Measurements from ENCODE around the gene DOCK4.

The DOCK4 gene

DNA sequence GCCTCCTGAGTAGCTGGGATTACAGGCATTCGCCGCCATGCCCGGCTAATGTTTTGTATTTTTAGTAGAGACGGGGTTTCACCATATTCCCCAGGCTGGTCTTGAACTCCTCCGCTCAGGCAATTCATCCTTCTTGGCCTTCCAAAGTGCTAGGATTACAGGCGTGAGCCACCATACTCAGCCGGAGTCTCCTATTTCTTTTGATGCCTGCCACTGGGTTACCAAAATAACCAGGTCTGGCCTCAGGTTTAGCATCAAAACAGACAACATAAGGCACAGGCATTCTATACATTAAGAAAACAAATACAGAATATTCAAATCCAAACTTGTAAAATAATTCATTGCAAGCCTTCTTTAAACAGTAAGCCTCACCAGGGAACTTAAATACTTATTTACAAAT lies 354.1 kb downstream of the DOCK4 start:
- no peaks in the 10 kb centered on the region for H3K36me3 ChIP-seq (ENCODE audit: control insufficient read depth, insufficient read depth, low read length)

DNA sequence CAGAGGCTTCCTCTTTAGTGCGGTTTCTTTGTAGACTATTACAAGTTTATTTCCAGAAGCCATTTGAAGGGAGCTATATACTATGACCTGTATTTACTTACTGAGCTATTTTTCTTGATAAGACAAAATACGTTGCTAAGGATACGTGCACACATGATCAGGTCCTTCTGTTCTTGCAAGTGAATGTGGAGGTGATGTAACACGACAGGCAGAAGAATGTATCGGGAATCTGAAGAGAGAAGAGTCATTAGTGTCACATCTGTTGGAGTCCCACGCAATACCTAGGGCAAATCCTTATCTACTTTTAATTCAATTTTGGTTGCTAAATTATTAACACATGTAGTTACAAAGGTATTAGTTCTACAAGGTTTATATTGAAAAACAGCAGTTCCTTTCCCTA lies 359.3 kb downstream of the DOCK4 start:
- Histone ChIP-seq H3K9me3 (ENCODE audit: control insufficient read depth, insufficient read depth, low read length) (no peaks in the 10 kb centered on the region; the same call in 1 of the 2 replicates), H3K27ac (ENCODE audit: low read length) (no peak overlapping the region), H3K4me1 (ENCODE audit: control insufficient read depth, insufficient read depth, low read length) (0 out of 2 replicates have a peak, but pooled peaks cover 2% of the 10 kb centered on the region), H3K36me3 (ENCODE audit: control insufficient read depth, insufficient read depth, low read length) (no peaks in the 10 kb centered on the region), H3K27me3 (ENCODE audit: control insufficient read depth, insufficient read depth, low read length) (no peaks in the 10 kb centered on the region), H3K4me3 (ENCODE audit: low read length) (no peak overlapping the region)
- WGBS (ENCODE audit: insufficient coverage, insufficient read length), result no CpG with 5 or more reads among the region's 6 CpGs
- DNase-seq (ENCODE audit: low read depth, low spot score), result no peak

More for the DNA sequence above, 354.1 kb downstream of the DOCK4 start:
- Histone ChIP-seq H3K4me1 (ENCODE audit: control insufficient read depth, insufficient read depth, low read length) (0 out of 2 replicates have a peak, but pooled peaks cover 4% of the 10 kb centered on the region), H3K4me3 (ENCODE audit: low read length) (no peak overlapping the region), H3K27ac (ENCODE audit: low read length) (no peak overlapping the region), H3K27me3 (ENCODE audit: control insufficient read depth, insufficient read depth, low read length) (no peaks in the 10 kb centered on the region), H3K9me3 (ENCODE audit: control insufficient read depth, insufficient read depth, low read length) (no peaks in the 10 kb centered on the region; the same call in 1 of the 2 replicates)
- no peak for DNase-seq (ENCODE audit: low read depth, low spot score)
- WGBS (ENCODE audit: insufficient coverage, insufficient read length), result no CpG with 5 or more reads among the region's 7 CpGs

DNA sequence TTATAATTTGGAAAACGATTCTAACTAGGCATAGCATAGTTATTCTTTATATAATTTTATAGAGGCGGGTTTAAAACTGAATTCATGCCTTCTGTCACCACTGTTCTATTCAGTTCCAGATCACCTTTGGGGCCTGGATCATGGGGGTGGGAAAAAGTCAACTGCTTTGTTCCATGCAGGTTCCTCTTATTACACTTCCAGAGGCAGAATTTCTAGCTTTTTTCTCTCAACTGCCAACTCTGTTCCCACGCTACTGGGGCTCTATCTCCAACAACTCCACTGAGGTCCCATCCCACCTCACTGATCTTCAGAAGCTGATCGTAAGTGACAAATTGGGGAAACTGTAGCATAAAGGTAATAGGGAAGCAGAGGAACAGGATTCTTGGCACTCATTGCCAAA lies 360.3 kb downstream of the DOCK4 start:
- no peak for DNase-seq (ENCODE audit: low read depth, low spot score)
- Histone ChIP-seq H3K9me3 (ENCODE audit: control insufficient read depth, insufficient read depth, low read length) (no peaks in the 10 kb centered on the region; the same call in 1 of the 2 replicates), H3K4me3 (ENCODE audit: low read length) (no peak overlapping the region), H3K4me1 (ENCODE audit: control insufficient read depth, insufficient read depth, low read length) (0 out of 2 replicates have a peak, but pooled peaks cover 2% of the 10 kb centered on the region), H3K36me3 (ENCODE audit: control insufficient read depth, insufficient read depth, low read length) (no peaks in the 10 kb centered on the region), H3K27ac (ENCODE audit: low read length) (no peak overlapping the region), H3K27me3 (ENCODE audit: control insufficient read depth, insufficient read depth, low read length) (no peaks in the 10 kb centered on the region)
- WGBS (ENCODE audit: insufficient coverage, insufficient read length), result no CpG with 5 or more reads among the region's 4 CpGs

DNA sequence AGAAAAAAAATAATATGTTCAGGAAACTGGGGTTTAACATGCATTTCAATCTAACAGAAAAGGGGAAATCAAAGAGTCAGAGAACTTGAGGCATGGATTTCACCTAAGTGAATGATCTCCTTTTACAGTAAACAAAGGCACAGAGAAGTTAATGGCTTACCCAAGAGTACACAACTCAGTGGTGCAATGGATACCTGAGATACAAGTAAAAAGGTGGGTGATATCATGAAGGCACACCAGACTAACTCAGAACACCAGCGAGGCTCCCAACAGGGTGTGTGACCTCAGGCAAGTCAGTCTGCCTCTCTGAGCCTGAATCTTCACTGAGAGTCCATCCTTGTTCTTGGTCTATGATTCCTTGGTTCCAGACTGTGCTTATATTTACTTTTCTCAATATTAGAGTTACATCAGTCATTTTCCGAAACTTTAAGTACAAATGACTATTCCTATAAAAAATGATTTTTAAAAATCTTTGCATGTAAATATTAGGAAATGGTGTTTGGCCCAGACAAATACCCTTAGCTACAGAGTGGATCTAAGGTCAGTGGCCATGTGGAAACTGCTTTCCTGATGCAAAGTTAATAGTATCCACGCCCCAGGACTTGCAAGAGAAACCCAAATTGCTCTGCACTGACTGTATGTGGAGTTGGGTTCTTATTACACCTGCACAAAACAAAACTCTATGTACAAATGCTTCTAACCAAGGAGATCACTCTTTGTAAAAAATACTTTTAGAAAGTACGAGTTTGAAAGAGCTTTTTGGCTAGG lies 361.1 kb downstream of the DOCK4 start:
- Histone ChIP-seq H3K4me3 (ENCODE audit: low read length) (no peak overlapping the region), H3K27ac (ENCODE audit: low read length) (no peak overlapping the region), H3K4me1 (ENCODE audit: control insufficient read depth, insufficient read depth, low read length) (0 out of 2 replicates have a peak, but pooled peaks cover 2% of the 10 kb centered on the region), H3K36me3 (ENCODE audit: control insufficient read depth, insufficient read depth, low read length) (no peaks in the 10 kb centered on the region), H3K27me3 (ENCODE audit: control insufficient read depth, insufficient read depth, low read length) (no peaks in the 10 kb centered on the region), H3K9me3 (ENCODE audit: control insufficient read depth, insufficient read depth, low read length) (no peaks in the 10 kb centered on the region; the same call in 1 of the 2 replicates)
- no peak for DNase-seq (ENCODE audit: low read depth, low spot score)
- no CpG with 5 or more reads among the region's 4 CpGs for WGBS (ENCODE audit: insufficient coverage, insufficient read length)

DNA sequence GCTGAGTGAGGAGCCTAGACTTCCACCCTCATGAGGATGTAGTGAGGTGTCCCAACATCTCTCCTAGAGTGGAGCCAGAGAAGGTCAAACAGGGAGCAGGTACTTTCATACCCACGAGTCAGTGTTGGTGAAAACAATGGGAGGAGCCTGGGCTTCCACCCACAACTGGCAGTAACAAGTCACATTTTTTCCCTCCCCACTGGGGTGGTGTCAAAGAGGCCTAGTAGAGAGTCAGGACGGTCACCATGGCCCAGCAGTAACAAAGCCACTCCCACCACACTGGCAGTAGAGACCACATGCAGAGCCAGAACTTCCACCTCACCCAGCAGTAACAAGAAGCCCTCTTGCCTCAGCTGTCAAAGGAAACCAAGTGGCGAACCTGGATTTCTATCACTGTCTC lies 363.7 kb downstream of the DOCK4 start:
- Histone ChIP-seq H3K4me3 (ENCODE audit: low read length) (no peak overlapping the region), H3K9me3 (ENCODE audit: control insufficient read depth, insufficient read depth, low read length) (no peaks in the 10 kb centered on the region), H3K27me3 (ENCODE audit: control insufficient read depth, insufficient read depth, low read length) (no peaks in the 10 kb centered on the region), H3K27ac (ENCODE audit: low read length) (no peak overlapping the region), H3K36me3 (ENCODE audit: control insufficient read depth, insufficient read depth, low read length) (no peaks in the 10 kb centered on the region), H3K4me1 (ENCODE audit: control insufficient read depth, insufficient read depth, low read length) (no peaks in the 10 kb centered on the region)
- no peak for DNase-seq (ENCODE audit: low read depth, low spot score)
- no CpG with 5 or more reads among the region's 3 CpGs for WGBS (ENCODE audit: insufficient coverage, insufficient read length)

DNA sequence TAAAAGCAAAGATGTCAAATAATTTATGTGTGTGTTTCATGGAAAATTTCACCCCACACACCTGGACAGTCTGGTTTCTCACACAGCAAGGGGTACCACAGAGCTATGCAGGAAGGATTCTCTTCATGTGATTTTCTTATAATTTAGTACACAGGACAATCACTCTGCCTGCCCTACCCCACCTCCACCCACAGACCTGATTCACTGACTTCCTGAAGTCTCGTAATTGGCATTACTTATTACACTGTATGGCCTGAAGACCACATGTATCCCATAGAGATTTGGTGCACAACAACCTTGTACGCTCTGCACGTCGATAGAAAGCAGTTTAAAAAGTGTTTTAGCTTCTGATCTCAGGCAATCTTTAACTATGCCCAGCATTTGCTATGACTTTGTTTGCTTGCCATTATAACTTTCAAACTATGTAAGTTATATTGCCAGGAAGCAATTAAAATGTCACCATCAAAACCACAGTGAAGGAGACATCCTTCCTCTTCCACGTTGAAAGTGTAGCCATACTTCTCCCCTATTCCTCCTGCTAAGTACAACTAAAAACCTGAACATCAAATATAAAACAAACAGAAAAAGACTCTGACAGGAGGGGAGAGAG lies 364.5 kb downstream of the DOCK4 start:
- H3K27ac ChIP-seq (ENCODE audit: low read length), result no peak overlapping the region
- no peak for DNase-seq (ENCODE audit: low read depth, low spot score)

DNA sequence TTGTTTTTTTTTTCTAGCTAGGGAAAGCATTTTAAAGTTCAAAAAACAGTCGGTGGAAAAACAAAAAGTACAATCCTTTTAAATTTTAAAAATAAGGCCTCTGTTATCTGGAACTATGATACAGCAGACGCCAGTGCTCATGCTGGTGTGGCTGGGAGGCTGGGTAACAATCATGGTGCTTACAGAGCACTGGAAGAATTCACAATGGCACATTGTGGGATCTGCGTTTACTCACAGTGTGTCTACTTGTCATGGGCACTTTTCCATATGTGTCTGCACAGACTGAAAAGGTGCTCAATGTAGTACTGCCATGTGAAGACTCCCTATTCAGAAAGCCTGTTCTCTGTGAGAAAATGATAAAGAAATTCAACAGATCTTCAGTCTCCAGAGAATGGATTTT lies 365.7 kb downstream of the DOCK4 start:
- no peak for DNase-seq (ENCODE audit: low read depth, low spot score)
- H3K36me3 ChIP-seq (ENCODE audit: control insufficient read depth, insufficient read depth, low read length), result no peaks in the 10 kb centered on the region
- WGBS (ENCODE audit: insufficient coverage, insufficient read length), result no CpG with 5 or more reads among the region's 3 CpGs
- H3K4me1 ChIP-seq (ENCODE audit: control insufficient read depth, insufficient read depth, low read length), result no peaks in the 10 kb centered on the region
- no peak overlapping the region for H3K4me3 ChIP-seq (ENCODE audit: low read length)
- H3K9me3 ChIP-seq (ENCODE audit: control insufficient read depth, insufficient read depth, low read length), result no peaks in the 10 kb centered on the region
- H3K27me3 ChIP-seq (ENCODE audit: control insufficient read depth, insufficient read depth, low read length), result no peaks in the 10 kb centered on the region
- no peak overlapping the region for H3K27ac ChIP-seq (ENCODE audit: low read length)

More for the DNA sequence above, 364.5 kb downstream of the DOCK4 start:
- Histone ChIP-seq H3K27me3 (ENCODE audit: control insufficient read depth, insufficient read depth, low read length) (no peaks in the 10 kb centered on the region), H3K36me3 (ENCODE audit: control insufficient read depth, insufficient read depth, low read length) (no peaks in the 10 kb centered on the region), H3K4me3 (ENCODE audit: low read length) (no peak overlapping the region), H3K4me1 (ENCODE audit: control insufficient read depth, insufficient read depth, low read length) (no peaks in the 10 kb centered on the region), H3K9me3 (ENCODE audit: control insufficient read depth, insufficient read depth, low read length) (no peaks in the 10 kb centered on the region)
- no CpG with 5 or more reads among the region's 5 CpGs for WGBS (ENCODE audit: insufficient coverage, insufficient read length)

DNA sequence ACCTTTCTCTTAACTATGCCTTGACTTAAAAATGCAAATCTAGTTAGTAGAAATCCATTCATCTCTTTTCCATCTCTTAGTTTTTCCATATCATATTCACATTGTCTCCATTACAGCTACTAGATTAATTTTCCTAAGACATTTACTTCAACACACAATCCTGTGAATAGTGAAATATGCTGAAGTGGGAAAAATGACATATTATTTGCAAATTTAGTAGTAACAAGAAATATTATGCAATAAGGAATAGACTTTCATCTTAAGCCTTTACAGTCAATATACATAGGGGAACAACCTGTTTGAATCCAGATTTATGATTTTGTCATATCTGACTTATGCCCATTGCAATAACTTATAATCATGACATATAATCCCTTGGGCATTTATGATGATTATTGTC lies 366.9 kb downstream of the DOCK4 start:
- no peaks in the 10 kb centered on the region for H3K36me3 ChIP-seq (ENCODE audit: control insufficient read depth, insufficient read depth, low read length)
- no peak overlapping the region for H3K27ac ChIP-seq (ENCODE audit: low read length)
- H3K4me3 ChIP-seq (ENCODE audit: low read length), result no peak overlapping the region
- no peaks in the 10 kb centered on the region for H3K4me1 ChIP-seq (ENCODE audit: control insufficient read depth, insufficient read depth, low read length)
- no peaks in the 10 kb centered on the region for H3K9me3 ChIP-seq (ENCODE audit: control insufficient read depth, insufficient read depth, low read length)
- no peaks in the 10 kb centered on the region for H3K27me3 ChIP-seq (ENCODE audit: control insufficient read depth, insufficient read depth, low read length)
- DNase-seq (ENCODE audit: low read depth, low spot score), result no peak

DNA sequence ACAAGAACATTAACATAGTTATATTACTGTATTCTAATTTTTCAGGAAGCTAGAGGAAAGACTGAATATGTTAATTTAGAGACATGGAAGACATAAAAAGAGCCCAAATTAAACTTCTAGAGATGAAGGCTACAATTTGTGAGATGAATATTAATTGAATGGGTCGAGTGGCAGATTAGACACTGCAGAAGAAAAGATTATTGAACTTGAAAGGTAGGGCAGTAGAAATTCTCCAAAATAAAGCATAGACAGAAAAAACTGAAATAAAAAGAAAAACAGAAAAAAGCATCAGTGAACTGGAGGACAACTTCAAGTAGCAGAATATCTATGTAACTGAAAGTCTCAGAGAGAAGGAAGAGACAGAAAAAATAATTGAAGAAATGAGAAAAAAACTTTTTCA lies 369.6 kb downstream of the DOCK4 start:
- DNase-seq (ENCODE audit: low read depth, low spot score), result no peak
- H3K27me3 ChIP-seq (ENCODE audit: control insufficient read depth, insufficient read depth, low read length), result no peaks in the 10 kb centered on the region
- no peaks in the 10 kb centered on the region for H3K36me3 ChIP-seq (ENCODE audit: control insufficient read depth, insufficient read depth, low read length)
- H3K4me1 ChIP-seq (ENCODE audit: control insufficient read depth, insufficient read depth, low read length), result no peaks in the 10 kb centered on the region
- H3K4me3 ChIP-seq (ENCODE audit: low read length), result no peak overlapping the region
- no peaks in the 10 kb centered on the region for H3K9me3 ChIP-seq (ENCODE audit: control insufficient read depth, insufficient read depth, low read length)
- 100% methylated on average over 1 of the region's 1 CpG for WGBS (ENCODE audit: insufficient coverage, insufficient read length)
- no peak overlapping the region for H3K27ac ChIP-seq (ENCODE audit: low read length)

DNA sequence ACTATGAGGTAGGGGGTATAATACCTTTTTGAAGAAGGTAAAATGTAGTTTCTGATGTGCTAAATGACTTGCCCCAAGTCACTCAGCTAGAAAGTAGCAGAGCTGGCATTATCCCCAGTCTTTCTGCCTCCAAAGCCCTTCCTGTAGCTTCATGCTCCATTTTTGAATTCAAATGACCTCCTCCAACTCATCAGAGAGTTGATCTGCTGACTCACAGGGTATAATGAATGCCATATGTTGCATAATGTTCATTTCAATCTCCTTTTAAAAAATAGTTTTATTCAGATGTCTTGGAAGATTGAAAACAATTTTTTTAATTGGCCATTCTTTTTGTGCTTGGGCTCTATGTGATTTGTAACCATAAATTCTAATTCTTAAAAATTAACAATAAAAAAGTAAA lies 371.1 kb downstream of the DOCK4 start:
- H3K36me3 ChIP-seq (ENCODE audit: control insufficient read depth, insufficient read depth, low read length), result no peaks in the 10 kb centered on the region
- H3K4me3 ChIP-seq (ENCODE audit: low read length), result no peak overlapping the region
- no peak overlapping the region for H3K27ac ChIP-seq (ENCODE audit: low read length)
- H3K9me3 ChIP-seq (ENCODE audit: control insufficient read depth, insufficient read depth, low read length), result no peaks in the 10 kb centered on the region
- no peak for DNase-seq (ENCODE audit: low read depth, low spot score)
- H3K27me3 ChIP-seq (ENCODE audit: control insufficient read depth, insufficient read depth, low read length), result no peaks in the 10 kb centered on the region
- no peaks in the 10 kb centered on the region for H3K4me1 ChIP-seq (ENCODE audit: control insufficient read depth, insufficient read depth, low read length)

DNA sequence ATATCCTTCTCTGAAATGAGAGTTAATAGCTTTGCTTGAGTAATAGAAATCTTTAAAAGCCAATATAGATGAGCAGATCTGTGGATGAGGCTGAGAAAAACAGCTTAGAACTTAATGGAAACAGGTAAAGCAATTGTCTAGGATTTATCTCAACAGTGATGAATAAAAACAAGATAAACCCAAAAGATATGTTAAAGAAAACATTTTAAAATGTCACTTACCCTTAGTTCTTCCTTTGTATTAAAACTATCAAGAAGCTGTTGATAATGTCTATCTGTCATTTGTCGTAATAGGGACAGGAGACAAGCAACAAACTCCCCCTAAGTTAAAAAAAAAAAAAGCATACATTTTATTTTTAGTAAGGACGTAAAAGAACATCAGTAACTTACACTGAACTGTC lies 371.8 kb downstream of the DOCK4 start:
- no CpG with 5 or more reads among the region's 2 CpGs for WGBS (ENCODE audit: insufficient coverage, insufficient read length)

More for the DNA sequence above, 371.8 kb downstream of the DOCK4 start:
- no peak for DNase-seq (ENCODE audit: low read depth, low spot score)
- Histone ChIP-seq H3K4me1 (ENCODE audit: control insufficient read depth, insufficient read depth, low read length) (no peaks in the 10 kb centered on the region), H3K4me3 (ENCODE audit: low read length) (no peak overlapping the region), H3K27me3 (ENCODE audit: control insufficient read depth, insufficient read depth, low read length) (no peaks in the 10 kb centered on the region), H3K9me3 (ENCODE audit: control insufficient read depth, insufficient read depth, low read length) (no peaks in the 10 kb centered on the region), H3K36me3 (ENCODE audit: control insufficient read depth, insufficient read depth, low read length) (no peaks in the 10 kb centered on the region), H3K27ac (ENCODE audit: low read length) (no peak overlapping the region)

Data from iPS DF 6.9 (cell line).